ENCODE results near the gene BAIAP2.
"Not testable (repeated sequence)": the region's sequence is repeated elsewhere in the genome, so short reads cannot be mapped to it uniquely, and the experiment has no call there.

BAIAP2 gene

DNA sequence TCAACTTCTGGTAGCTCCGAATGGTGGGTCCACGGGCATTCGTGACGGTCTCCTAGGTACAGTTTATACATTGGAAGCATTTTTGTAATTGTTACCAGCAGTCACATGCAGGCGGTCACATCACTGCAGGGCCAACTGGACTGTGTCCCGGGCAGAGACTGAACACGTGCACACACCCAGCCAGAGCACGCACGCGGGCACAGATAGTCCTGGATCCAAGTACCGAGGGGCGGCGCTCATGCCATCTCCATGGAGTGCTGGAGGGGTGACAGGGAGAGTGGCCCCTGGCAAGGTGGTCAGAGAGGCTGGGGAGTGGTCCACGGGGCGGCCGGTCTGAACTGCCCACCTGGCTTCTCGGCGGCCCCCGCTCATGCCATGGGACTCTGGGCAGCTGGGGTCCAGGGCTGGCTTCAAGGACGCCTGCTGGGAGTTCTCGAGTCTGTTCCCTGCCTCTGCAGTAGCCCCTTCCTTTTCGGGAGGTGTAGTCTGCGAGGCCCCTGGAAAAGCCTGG is 34.2 kb downstream of the BAIAP2 start:
- no peak for DNase-seq (ENCODE audit: low read depth)

DNA sequence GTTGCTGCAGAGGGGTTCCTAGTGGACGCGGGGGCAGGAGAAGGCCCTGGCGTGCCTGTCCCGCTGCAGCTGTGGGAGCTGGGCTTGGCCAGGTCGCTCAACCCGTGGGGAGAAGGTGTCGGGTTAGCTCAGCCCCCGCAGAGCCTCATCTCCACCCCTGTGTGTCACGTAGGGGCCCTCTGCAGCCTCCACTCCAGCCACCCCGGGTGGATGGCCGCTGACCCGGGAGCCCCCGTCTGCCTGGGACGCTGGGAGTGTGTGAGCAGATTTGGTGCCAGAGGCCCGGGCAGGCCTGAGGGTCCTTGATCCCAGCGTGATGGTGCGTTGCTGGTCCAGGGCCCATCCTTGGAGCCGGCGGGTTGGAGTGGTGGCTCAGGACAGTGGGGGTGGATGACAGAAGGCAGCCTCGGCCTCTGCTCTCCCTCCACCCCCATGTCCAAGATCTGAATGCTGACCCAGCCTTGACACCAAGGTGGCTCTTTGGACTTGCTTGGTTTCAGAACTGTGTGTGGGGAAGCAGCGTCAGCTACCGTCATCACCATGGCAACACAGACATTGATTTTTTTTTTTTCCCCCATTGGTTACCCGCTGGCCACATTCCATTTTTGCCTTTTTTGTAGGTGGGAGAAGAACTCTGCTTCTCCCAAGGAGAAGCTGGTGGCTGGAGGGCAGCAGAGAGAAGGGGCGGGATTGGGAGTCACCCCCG is 35.7 kb downstream of the BAIAP2 start:
- DNase-seq (ENCODE audit: low read depth), result no peak

DNA sequence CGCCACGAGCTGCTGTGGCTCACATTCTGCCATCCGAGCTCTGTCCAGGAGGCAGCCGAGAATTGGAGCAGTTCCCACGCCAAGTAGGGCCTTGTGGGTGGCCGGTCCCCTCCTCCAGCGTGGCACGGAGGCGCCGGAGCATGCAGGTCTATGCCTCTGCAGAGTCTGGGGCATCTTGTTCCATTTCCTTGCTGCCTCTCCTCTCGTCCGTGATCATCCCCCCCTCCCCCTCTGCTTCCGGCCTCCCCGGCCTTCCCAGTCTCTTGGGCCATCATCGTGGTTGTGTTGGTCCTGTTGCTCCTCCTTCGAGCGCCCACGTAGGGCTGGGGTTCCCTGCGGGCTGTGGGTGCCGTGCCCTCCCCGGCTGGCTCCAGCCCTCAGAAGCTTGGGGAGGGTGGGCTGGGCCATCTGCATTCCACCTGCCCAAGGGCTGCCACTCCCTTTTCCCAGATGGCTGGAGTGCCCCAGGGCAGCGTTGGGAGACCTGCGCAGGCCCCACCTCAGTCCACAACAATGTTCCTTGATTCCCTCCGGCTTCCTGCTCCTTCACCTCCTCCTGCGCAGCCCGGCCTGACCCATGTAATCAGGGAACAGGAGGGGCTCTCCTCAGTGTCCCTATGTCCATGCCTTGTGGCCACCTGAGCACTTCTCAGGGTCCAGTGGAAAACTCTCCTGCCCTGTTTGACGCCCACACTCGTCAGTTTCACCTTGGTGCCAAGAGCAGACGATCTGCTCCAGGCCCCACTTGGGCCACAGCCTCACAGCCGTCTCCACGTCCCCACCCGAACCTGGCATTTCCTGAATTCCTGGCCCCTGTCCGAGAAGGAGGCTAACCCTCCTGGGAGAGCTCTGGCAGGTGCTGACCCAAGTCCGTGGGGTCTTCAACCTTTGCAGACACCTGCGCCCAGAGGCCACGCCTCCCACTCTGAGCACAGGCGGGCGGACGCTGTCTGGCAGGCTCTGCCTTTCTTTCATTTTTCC is 37.1 kb downstream of the BAIAP2 start:
- no peak for DNase-seq (ENCODE audit: low read depth)

DNA sequence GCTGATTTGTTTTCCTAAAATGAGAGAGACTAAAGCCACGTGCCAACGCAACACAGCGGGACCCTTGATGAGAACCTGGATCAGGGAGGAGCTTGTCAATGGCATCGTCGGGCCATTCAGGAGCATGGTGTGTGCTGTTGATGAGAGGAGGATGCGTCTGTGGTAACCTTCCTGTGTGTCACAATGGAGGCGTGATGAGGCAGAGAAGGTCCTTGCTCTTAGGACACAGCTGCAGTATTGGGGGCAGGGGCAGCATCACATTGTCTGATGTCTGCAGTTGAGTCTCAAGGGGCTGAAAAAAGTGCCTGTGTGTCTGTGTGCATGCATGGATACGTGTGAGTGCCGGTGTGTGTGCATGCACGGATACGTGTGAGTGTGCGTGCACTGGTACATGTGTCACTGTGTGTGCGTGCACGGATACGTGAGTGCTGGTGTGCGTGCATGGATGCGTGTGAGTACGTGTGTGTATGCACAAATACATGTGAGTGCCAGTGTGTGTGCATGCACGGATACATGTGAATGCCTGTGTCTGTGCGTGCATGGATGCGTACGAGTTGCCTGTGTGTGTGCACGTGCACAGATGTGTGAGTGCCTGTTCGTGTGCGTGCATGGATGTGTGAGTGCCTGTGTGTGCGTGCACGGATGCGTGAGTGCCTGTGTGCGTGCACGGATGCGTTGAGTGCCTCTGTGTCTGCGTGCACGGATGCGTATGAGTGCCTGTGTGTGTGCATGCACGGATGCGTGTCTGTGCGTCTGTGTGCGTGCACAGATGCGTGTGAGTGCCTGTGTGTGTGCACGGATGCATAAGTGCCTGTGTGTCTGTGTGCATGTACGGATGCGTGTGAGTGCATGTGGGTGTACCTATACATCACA is 39.3 kb downstream of the BAIAP2 start:
- no peak for DNase-seq (ENCODE audit: low read depth)

DNA sequence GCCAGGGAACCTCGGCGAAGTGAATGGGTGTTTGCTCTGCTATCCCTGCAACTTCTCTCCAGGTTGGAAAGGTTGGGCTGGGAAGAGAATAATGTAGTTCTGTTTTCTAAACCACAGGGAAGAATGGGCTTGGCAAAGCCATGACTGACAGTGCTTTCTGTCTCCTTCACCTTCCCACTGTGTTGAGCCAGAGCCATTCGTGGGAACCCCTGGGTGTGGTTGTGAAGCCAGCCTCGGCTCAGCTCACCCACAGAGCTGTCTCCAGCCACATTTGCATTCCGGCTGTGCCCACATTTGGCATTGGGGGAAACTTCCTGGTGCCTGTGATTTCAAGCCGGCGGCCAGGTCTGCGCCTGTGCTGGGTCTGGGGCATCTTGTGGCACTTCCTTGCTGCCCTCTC is 39.9 kb downstream of the BAIAP2 start:
- DNase-seq (ENCODE audit: low read depth), result no peak

DNA sequence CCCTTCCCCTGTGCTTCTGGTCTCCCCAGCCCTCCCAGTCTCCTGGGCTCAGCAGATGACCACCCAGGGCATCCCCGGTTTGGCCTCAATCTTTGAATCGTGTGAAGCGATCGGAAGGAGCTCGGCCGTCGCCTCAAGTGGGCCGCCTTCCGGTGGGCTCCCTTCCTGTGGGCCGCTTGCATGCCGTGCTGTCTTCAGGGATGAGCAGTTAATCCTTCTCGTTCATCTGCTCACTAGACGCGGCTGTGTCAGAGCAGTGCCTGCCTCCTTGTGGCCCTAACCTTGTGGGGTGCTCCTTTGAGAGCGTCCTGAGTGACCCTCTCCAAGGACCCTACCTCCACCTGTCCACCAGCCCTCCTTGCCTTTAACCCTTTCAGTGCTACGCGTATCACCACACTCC is 40.4 kb downstream of the BAIAP2 start:
- no peak for DNase-seq (ENCODE audit: low read depth)

DNA sequence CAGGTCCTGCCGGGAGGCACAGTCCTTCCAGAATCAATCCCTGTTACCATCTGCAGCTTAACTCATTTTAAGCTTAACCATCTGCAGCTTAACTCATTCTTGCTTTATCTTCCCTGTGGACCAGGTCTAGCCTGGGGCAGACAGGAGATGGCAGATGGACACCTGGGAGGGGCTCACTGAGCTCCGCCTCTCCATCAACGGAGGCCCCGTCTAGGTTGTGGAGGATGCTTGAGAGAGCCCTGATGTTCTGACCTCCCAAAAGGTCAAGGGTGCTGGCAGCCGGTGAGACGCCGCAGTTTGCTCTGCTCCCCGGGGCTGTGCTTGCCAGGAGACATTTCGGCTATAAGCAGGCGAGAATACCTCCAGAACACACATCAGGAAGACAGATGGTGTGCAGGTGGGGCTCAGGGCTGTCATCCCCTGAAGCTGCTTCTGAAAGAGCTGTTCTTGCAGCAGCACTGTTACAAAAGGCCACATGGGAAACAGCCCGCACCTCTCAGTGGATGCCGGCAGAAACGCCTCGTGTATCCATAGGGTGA is 41.3 kb downstream of the BAIAP2 start:
- no peak for DNase-seq (ENCODE audit: low read depth)

DNA sequence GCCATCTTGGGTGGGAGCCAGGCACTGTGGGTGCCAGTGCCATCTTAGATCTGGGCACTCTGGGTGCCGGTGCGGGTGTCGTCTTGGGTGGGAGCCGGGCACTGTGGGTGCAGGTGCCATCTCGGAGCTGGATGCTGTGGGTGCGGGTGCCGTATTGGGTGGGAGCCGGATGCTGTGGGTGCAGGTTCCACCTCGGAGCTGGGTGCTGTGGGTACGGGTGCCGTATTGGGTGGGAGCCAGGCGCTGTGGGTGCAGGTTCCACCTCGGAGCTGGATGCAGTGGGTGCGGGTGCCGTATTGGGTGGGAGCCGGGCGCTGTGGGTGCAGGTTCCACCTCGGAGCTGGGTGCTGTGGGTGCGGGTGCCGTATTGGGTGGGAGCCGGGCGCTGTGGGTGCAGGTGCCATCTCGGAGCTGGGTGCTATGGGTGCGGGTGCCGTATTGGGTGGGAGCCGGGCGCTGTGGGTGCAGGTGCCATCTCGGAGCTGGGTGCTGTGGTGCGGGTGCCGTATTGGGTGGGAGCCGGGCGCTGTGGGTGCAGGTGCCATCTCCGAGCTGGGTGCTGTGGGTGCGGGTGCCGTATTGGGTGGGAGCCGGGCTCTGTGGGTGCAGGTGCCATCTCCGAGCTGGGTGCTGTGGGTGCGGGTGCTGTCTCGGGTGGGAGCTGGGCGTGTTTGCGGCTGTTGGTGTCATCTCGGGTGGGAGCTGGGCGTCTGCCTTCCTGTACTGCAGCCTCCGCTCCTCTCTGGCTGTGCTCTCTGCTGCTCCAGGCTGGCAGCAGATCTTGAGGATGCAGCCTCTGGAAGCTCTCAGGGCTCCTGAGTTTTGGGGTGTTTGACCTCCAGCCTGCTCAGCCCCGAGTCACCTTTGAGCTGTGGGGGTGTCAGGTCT is 43.3 kb downstream of the BAIAP2 start:
- DNase-seq (ENCODE audit: low read depth), result not testable (repeated sequence)

DNA sequence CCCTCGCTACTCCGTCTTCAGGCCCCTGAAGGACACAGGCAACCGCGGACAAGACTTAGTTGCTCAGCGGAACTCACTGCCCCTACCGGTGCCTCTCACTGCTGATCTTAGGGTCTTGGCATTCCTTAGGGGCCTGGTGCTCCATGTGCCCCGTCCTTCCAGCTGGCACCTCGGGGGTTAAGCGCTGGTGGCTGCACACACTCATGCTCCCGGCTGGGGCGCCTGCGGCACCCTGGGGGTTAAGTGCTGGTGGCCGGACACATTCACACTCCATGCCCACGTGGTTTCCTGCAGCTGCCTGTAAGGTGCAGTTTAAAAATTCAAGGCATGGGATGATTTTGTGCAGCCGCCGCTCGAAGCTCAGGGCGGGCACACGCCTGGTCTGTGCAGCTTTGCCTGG is 45.1 kb downstream of the BAIAP2 start:
- DNase-seq (ENCODE audit: low read depth), result no peak

DNA sequence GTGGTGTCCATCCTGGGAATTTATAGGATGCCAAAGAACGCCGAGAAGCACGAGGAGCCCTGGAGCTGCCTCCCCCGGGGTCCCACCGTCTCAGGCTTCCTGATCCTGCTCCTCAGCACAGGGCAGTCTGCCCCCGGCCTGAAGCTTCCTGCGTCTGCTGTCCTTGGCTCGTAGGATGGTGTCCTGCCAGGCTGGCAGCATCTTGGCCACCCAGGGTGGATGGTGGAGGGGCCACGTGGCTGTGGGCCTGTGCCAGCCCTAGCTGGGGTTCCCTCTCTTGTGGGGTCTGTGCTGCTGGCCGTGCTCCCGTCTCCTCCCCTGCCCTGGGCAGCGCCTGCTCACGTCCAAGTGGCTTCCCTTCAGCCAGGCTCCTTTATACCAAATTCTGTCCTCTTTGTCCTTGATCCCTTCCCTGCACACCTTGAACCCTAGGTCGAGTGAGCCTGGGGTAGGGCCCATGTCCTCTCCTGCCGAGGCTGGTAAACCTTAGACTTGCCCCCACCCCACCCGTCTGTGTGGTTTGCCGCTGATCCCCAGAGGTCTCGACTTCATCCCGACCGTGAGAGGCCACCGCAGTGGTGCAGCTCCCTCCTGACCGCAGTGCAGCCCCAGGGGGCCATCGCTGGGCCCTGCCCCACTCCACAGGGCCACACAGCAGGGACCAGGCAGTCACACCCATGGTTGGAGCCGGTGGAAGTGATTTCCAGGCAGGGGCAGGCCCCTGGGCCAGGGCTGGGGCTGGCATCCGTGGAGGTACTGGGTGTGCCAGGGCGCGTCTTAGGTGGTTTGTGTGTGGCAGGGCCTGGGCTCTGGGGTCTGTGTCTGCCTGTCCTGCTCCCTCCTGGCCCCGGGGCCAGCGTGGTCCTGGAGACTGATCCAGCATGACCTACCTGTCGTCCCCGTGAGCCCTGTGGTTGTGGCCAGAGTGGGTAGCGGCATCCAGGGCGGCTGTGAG is 46.5 kb downstream of the BAIAP2 start:
- DNase-seq (ENCODE audit: low read depth), result no peak

DNA sequence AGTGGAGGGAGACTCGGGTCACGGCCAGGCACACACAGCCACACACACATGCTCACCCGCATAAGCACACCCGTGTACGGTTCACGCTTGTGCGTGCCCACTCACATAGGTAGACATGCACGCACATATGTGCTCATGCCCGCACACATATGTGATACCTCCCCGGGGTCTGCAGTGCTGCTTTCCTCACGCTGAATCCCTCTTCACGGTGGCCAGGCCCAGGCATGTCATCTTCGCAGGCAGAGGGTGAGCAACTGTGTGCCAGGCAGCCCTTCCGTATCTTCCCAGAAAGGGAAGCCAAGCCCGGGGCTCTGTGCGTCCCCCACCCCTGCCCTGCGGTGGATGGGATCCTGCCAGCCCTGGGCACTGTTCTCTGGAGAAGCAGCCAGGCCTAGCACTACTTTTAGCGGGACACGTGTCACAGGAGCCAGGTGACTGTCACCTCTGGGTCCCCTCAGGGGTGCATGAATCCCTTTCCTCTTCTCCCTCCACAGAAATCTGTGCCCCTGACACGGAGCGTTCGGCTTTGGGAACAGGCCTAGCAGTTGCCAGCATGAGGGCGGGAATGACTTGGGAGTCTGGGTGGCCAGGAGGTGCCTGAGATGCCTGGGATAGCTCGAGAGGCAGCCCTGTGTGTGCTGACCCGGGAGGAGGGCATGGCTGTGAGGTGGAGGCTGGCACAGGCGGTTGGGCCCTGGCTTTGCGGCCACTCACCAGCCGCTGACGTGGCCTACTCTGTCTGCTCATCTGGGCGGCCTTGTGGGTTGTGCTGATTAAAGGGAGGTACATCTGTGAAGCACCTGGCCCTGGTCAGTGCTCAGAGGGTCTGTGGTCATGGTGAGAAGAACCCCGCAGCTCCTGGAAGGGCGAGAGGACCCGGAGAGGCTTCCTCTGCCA is 47.5 kb downstream of the BAIAP2 start:
- no peak for DNase-seq (ENCODE audit: low read depth)

DNA sequence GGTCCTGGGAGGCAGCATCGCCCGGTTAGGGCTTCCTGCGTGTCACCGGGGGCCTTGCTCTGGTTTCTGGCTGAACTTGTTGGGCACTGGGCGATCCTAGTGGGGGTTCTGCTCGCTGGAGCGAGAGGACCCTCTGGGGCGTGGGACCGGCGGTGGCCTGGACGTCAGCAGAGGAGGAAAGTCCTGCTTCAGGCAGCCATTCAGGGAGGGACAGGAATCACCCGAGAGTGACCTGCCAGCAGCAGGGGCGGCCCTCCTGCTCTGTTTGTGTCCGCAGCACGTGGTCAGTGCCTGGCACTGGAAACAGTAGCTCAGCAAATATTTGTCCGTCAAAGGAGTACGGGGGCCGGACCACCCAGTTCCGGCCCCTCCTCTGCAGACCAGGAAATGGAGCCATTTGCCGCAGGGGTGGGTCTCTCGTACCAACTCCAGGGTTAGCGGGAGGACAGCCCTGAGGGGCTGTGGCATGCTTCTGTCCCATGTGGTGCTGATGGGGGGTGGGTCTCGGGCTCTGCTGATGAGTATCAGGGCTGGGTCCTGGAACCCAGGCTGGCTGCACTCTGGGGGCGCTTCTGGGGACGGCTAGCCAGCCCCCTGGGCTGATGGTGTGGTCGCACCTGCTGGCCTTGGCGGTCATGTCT is 48.3 kb downstream of the BAIAP2 start:
- DNase-seq (ENCODE audit: low read depth), result no peak

DNA sequence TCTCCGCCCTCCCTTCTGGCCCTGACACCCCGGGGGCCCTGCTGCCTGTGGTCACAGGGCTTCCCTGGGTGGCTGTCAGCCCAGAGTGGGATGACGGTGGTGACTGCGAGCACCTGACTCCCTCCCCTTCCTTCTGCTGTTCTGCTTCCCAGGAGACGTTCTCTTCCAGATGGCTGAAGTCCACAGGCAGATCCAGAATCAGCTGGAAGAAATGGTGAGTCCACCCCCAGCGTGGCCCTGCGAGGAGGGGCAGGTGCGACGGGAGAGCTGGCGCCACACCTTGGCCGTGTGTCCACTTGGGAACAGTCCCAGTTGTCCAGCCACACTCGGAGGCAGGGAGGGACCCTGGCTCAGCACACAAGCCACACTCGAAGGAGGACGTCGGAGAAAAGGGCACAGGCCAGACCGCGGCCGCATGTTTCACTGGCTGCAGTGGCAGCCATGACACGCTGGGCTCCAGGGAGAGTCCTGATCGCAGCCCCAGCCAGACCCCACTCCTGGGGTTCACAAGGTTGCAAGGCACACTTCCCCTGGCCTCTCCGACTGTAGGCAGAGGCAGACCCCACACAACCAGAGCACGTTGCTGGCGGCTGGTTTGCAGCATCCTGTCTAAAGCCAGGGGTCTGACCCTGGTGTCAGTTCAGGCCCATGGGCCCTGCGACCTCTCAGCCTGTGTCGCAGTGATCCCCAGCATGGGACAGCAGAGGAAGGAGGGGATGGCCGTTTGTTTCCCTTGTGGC is 49.9 kb downstream of the BAIAP2 start:
- no peak for DNase-seq (ENCODE audit: low read depth)

DNA sequence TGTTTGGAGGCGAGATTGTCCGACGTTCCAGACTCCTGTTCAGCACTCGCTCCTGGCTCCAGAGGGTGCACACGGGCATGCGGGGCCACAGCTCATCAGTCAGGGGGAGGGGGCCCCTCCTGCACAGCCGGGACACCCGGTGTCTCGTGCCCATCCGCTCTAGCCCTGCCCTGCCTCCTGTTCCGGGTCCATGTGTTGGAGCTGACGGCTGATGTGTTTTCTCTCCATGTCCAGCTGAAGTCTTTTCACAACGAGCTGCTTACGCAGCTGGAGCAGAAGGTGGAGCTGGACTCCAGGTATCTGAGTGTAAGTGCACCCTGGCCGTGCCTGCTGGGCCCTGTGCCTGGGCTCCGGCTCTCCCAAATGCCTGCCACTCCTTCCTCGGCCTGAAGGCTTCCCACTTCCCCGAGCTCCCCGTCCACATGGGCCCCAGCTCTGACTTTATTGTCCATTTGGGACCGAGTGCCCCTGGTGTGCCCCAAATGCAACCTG is 50.5 kb downstream of the BAIAP2 start:
- DNase-seq (ENCODE audit: low read depth), result no peak

DNA sequence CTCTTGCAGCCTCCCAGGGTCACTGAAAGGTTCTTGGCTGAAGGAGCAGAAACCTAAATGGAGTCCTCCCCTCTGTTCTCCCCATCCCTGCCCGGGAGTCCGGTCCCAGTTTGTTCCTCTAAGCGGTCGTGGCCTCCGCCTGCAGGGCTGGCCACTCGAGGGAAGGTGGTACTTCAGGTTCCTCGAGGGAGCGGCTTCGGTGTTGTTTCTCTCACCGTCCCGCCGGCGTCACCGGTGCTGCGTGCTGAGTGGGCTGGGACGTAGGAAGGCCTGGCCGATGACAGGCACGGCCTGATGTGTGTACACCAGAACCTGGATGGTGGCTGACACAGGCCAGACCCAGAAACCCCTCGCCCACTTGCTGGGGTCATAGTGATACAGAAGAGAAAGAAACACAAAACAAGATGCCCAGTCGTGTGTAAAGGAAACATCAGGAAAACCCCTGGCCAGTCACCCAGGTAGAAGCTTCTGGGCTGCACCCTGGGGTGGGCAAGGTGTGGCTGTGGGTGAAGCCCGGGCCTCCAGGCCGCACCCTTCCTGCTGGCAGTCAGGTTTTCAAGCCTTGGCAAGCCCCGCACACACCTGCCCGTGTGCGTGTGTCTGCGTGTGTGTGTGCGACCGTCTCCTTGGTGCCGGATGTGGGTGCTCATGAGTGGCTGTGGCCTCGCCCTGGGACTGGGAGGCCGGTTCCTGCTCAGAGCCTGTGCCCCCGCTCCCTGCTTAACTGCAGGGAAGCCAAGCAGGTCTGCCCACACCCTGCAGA is 52.0 kb downstream of the BAIAP2 start:
- no peak for DNase-seq (ENCODE audit: low read depth)

DNA sequence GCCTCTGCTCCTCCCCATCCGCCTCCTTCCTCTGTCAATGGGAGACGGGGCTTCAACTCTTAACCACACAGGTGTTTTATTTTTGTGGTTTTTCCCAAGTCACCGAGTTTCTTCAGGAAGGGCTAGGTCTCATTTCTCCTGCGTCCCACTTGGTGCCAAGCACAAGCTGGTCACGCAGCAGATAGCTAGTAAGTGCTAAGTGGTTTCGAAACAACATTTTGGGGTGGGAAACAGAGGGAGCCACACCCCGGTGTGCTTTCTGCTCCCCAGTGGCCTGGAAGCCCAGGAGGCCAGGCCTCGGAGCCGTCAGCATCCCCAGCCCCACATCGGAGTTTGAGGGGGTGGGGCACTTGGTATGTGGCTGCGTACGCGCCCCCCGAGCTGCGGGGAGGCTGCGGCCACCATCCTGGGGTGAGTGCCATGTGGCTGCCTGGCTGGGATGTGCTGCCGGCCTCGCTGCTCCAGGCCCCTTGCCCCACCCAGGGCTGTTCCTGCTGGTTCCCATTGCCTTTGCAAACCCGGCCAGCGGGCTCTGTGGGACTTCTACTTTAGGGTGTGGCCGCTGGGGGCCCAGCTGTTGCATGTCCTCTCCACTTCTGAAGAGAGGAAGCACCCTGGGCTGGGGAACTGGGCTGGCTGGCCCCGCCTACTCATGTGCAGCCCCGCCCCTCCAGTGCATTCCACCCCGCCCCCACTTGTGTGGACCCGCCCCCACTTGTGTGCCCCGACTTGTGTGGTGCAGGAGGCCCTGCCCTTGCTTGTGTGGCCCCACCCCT is 55.6 kb downstream of the BAIAP2 start:
- no peak for DNase-seq (ENCODE audit: low read depth)

Data from stromal cell of bone marrow (primary cell).